GM23338 (cell line): ENCODE results near the gene DHX38. TPM values are rescaled to one million over a fixed set of nuclear protein-coding genes. Genes with fewer than 3 reads are reported as not detected.

Experiments used
- ATAC-seq: fragments of 200-7000 bp; cut with Tn5 transposase; 3 replicates; pipeline ENCODE4 v1.9.1; 2020
- DNase-seq: peaks from one replicate; pipeline ENCODE4 v3.0.0-alpha.2; 2015; ENCODE audit warnings: low spot score
- H2AFZ ChIP-seq: fragments of 200-600 bp; sonication (generic); 2 replicates; pipeline ENCODE4 v1.8.0; 2016; ENCODE audit warnings: antibody characterized with exemption, mild to moderate bottlenecking, moderate library complexity
- H3F3A ChIP-seq: fragments of 200-600 bp; sonication (generic); replicated peaks from 2 replicates; pipeline ENCODE4 v1.8.0; 2017; ENCODE audit warnings: antibody characterized with exemption, mixed run types, low read depth
- H3K27ac ChIP-seq: fragments of 200-600 bp; sonication (generic); 2 replicates; pipeline ENCODE4 v1.6.1; 2016; ENCODE audit warnings: low read depth
- H3K27me3 ChIP-seq: fragments of 200-600 bp; sonication (generic); 2 replicates; pipeline ENCODE4 v1.8.0; 2016; ENCODE audit warnings: mild to moderate bottlenecking, mixed run types, moderate library complexity; ENCODE audit not compliant: insufficient read depth
- H3K36me3 ChIP-seq: fragments of 200-600 bp; sonication (generic); 2 replicates; pipeline ENCODE4 v1.8.0; 2016; ENCODE audit warnings: mild to moderate bottlenecking; ENCODE audit not compliant: insufficient read depth
- H3K4me1 ChIP-seq: fragments of 200-600 bp; sonication (generic); 2 replicates; pipeline ENCODE4 v1.8.0; 2016; ENCODE audit warnings: mild to moderate bottlenecking, moderate library complexity; ENCODE audit not compliant: insufficient read depth
- H3K4me2 ChIP-seq: fragments of 200-600 bp; sonication (generic); 2 replicates; pipeline ENCODE4 v1.7.1; 2017; ENCODE audit warnings: mixed run types
- H3K4me3 ChIP-seq: fragments of 200-600 bp; sonication (generic); 2 replicates; pipeline ENCODE4 v1.6.1; 2016; ENCODE audit warnings: mixed run types
- H3K79me2 ChIP-seq: fragments of 200-600 bp; sonication (generic); replicated peaks from 2 replicates; pipeline ENCODE4 v1.8.0; 2017; ENCODE audit warnings: mild to moderate bottlenecking; ENCODE audit not compliant: insufficient read depth
- H3K9me2 ChIP-seq: fragments of 200-600 bp; sonication (generic); 2 replicates; pipeline ENCODE4 v1.8.0; 2017; ENCODE audit not compliant: insufficient read depth
- H4K20me1 ChIP-seq: fragments of 200-600 bp; sonication (generic); replicated peaks from 2 replicates; pipeline ENCODE4 v1.8.0; 2017; ENCODE audit warnings: mild to moderate bottlenecking; ENCODE audit not compliant: insufficient read depth
- H3K27ac Mint-ChIP-seq: 2 replicates; pipeline ENCODE4 v1.8.0; 2020; ENCODE audit warnings: inconsistent platforms, mild to moderate bottlenecking, moderate library complexity, mixed read lengths
- H3K27me3 Mint-ChIP-seq: 3 replicates; pipeline ENCODE4 v1.8.0; 2022; ENCODE audit warnings: low read depth, mild to moderate bottlenecking, moderate library complexity, mixed read lengths, inconsistent platforms; ENCODE audit not compliant: insufficient read depth, poor library complexity
- H3K36me3 Mint-ChIP-seq: 3 replicates; pipeline ENCODE4 v1.8.0; 2021; ENCODE audit warnings: low read depth, mild to moderate bottlenecking, inconsistent platforms, moderate library complexity, mixed read lengths
- H3K4me1 Mint-ChIP-seq: 3 replicates; pipeline ENCODE4 v1.8.0; 2020; ENCODE audit warnings: mild to moderate bottlenecking, inconsistent platforms, mixed read lengths
- H3K4me3 Mint-ChIP-seq: 3 replicates; pipeline ENCODE4 v1.8.0; 2021; ENCODE audit warnings: moderate library complexity, mild to moderate bottlenecking, inconsistent platforms, mixed read lengths
- H3K9me3 Mint-ChIP-seq: 3 replicates; pipeline ENCODE4 v1.8.0; 2020; ENCODE audit warnings: moderate library complexity, mild to moderate bottlenecking, inconsistent platforms, mixed read lengths
- CREB1 ChIP-seq: fragments of 250-450 bp; sonication (Bioruptor Pico); IDR thresholded peaks from 2 replicates; pipeline ENCODE4 v1.5.0; 2020; ENCODE audit warnings: low read depth, mild to moderate bottlenecking, moderate library complexity
- CTCF ChIP-seq, 2 experiments: fragments of 200-600 bp in 1 of 2; sonication (generic) in 1 of 2; conservative IDR thresholded peaks; 2 replicates each; pipeline versions ENCODE4 v1.5.1 to v1.6.1; 2016 to 2017; ENCODE audit warnings: antibody characterized with exemption in 2 of 2, low read depth in 2 of 2, mild to moderate bottlenecking in 2 of 2, moderate library complexity in 1 of 2
- EZH2 ChIP-seq: fragments of 200-600 bp; sonication (generic); IDR thresholded peaks from one replicate; pipeline ENCODE4 v1.8.0; 2017; ENCODE audit warnings: antibody characterized with exemption, mild to moderate bottlenecking, low read depth; ENCODE audit not compliant: unreplicated experiment
- EZH2phosphoT487 ChIP-seq: fragments of 200-600 bp; sonication (generic); IDR thresholded peaks from one replicate; pipeline ENCODE4 v1.8.1; 2018; ENCODE audit warnings: antibody characterized with exemption; ENCODE audit not compliant: unreplicated experiment
- NANOG ChIP-seq: IDR thresholded peaks from 2 replicates; pipeline ENCODE4 v1.6.1; 2016; ENCODE audit warnings: antibody characterized with exemption, borderline replicate concordance
- POLR2AphosphoS5 ChIP-seq: IDR thresholded peaks from 2 replicates; pipeline ENCODE4 v1.6.1; 2016; ENCODE audit warnings: antibody characterized with exemption, low read depth
- REST ChIP-seq: IDR thresholded peaks from one replicate; pipeline ENCODE4 v1.6.1; 2018; ENCODE audit warnings: antibody characterized with exemption; ENCODE audit not compliant: unreplicated experiment
- STAT1 ChIP-seq: IDR thresholded peaks from one replicate; pipeline ENCODE4 v1.6.1; 2016; ENCODE audit warnings: antibody characterized with exemption; ENCODE audit not compliant: unreplicated experiment
- ZNF114 ChIP-seq: fragments of 250-450 bp; sonication (Bioruptor Pico); IDR thresholded peaks from 2 replicates; pipeline ENCODE4 v1.5.0; 2020; ENCODE audit warnings: mild to moderate bottlenecking, moderate library complexity
- ZNF331 ChIP-seq: fragments of 250-450 bp; sonication (Bioruptor Pico); IDR thresholded peaks from 2 replicates; pipeline ENCODE4 v1.5.0; 2020; ENCODE audit warnings: low read depth, mild to moderate bottlenecking, moderate library complexity
- polyA plus RNA-seq: library from polyadenylated mRNA; unstranded; fragments of >200 nt; fragmentation: Nextera tagmentation; extraction: Ambion mirVana; gene quantifications from 2 replicates; pipeline ENCODE4 v1.2.1, GENCODE V29; 2016
- total RNA-seq: library from RNA; depleted of rRNA; stranded (reverse); fragments of >200 nt; shearing (Covaris generic); gene quantifications from 2 replicates; pipeline ENCODE4 v1.2.3, GENCODE V29; 2014
- TF ChIP-seq, protein P1 (sequence below): fragments of 250-450 bp; sonication (Bioruptor Pico); IDR thresholded peaks from 2 replicates; pipeline ENCODE4 v1.5.0; 2020; ENCODE audit warnings: mild to moderate bottlenecking, moderate library complexity

The DHX38 gene
- total and polyA plus RNA-seq, 2 experiments from 2014 or later = 31.4 to 46.4 TPM

- ATAC-seq (no peak), DNase-seq (no peak)
- no peaks in the 10 kb centered on the region for H3K27me3 ChIP-seq
- H3K36me3 Mint-ChIP-seq = no peaks in the 10 kb centered on the region
- H3K36me3 ChIP-seq = no peaks in the 10 kb centered on the region
- H3K9me3 Mint-ChIP-seq = no peaks in the 10 kb centered on the region
- no peaks in the 10 kb centered on the region for H3K9me2 ChIP-seq
- TF ChIP-seq STAT1 = no peak
- no peak for TF ChIP-seq CREB1 (CRISPR knock-in tag)
- TF ChIP-seq, protein P1, sequence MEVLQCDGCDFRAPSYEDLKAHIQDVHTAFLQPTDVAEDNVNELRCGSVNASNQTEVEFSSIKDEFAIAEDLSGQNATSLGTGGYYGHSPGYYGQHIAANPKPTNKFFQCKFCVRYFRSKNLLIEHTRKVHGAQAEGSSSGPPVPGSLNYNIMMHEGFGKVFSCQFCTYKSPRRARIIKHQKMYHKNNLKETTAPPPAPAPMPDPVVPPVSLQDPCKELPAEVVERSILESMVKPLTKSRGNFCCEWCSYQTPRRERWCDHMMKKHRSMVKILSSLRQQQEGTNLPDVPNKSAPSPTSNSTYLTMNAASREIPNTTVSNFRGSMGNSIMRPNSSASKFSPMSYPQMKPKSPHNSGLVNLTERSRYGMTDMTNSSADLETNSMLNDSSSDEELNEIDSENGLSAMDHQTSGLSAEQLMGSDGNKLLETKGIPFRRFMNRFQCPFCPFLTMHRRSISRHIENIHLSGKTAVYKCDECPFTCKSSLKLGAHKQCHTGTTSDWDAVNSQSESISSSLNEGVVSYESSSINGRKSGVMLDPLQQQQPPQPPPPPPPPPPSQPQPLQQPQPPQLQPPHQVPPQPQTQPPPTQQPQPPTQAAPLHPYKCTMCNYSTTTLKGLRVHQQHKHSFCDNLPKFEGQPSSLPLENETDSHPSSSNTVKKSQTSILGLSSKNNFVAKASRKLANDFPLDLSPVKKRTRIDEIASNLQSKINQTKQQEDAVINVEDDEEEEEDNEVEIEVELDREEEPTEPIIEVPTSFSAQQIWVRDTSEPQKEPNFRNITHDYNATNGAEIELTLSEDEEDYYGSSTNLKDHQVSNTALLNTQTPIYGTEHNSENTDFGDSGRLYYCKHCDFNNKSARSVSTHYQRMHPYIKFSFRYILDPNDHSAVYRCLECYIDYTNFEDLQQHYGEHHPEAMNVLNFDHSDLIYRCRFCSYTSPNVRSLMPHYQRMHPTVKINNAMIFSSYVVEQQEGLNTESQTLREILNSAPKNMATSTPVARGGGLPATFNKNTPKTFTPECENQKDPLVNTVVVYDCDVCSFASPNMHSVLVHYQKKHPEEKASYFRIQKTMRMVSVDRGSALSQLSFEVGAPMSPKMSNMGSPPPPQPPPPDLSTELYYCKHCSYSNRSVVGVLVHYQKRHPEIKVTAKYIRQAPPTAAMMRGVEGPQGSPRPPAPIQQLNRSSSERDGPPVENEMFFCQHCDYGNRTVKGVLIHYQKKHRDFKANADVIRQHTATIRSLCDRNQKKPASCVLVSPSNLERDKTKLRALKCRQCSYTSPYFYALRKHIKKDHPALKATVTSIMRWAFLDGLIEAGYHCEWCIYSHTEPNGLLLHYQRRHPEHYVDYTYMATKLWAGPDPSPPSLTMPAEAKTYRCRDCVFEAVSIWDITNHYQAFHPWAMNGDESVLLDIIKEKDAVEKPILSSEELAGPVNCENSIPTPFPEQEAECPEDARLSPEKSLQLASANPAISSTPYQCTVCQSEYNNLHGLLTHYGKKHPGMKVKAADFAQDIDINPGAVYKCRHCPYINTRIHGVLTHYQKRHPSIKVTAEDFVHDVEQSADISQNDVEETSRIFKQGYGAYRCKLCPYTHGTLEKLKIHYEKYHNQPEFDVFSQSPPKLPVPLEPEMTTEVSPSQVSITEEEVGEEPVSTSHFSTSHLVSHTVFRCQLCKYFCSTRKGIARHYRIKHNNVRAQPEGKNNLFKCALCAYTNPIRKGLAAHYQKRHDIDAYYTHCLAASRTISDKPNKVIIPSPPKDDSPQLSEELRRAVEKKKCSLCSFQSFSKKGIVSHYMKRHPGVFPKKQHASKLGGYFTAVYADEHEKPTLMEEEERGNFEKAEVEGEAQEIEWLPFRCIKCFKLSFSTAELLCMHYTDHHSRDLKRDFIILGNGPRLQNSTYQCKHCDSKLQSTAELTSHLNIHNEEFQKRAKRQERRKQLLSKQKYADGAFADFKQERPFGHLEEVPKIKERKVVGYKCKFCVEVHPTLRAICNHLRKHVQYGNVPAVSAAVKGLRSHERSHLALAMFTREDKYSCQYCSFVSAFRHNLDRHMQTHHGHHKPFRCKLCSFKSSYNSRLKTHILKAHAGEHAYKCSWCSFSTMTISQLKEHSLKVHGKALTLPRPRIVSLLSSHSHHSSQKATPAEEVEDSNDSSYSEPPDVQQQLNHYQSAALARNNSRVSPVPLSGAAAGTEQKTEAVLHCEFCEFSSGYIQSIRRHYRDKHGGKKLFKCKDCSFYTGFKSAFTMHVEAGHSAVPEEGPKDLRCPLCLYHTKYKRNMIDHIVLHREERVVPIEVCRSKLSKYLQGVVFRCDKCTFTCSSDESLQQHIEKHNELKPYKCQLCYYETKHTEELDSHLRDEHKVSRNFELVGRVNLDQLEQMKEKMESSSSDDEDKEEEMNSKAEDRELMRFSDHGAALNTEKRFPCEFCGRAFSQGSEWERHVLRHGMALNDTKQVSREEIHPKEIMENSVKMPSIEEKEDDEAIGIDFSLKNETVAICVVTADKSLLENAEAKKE (CRISPR knock-in tag) = no peak
- no peak for TF ChIP-seq ZNF114 (CRISPR knock-in tag)
- TF ChIP-seq EZH2 = no peak
- TF ChIP-seq NANOG = no peak
- no peak for TF ChIP-seq ZNF331 (CRISPR knock-in tag)
- TF ChIP-seq POLR2AphosphoS5 = no peak
- no peak for TF ChIP-seq REST
- no peak for TF ChIP-seq CTCF (conservative IDR thresholded peaks at IDR 0.05; ENCODE audit: low read depth in 2 of 2)
- TF ChIP-seq EZH2phosphoT487 = no peak
- H3K4me3 Mint-ChIP-seq = no peak overlapping the region
- H3K4me1 Mint-ChIP-seq = peaks cover 5% of the 10 kb centered on the region; the same call in 2 of the 3 replicates
- H4K20me1 ChIP-seq = no peaks in the 10 kb centered on the region
- no peak overlapping the region for H2AFZ ChIP-seq
- no peak overlapping the region for H3K4me3 ChIP-seq
- H3K4me2 ChIP-seq = no peak overlapping the region
- H3K79me2 ChIP-seq = no peaks in the 10 kb centered on the region
- no peak overlapping the region for H3K27ac Mint-ChIP-seq
- H3K4me1 ChIP-seq = no peaks in the 10 kb centered on the region
- no peaks in the 10 kb centered on the region for H3F3A ChIP-seq
- no peak overlapping the region for H3K27ac ChIP-seq
- H3K27me3 Mint-ChIP-seq = peaks cover 4% of the 10 kb centered on the region
Observed at GRCh38 chr16:72139908-72140307, 46.3 kb downstream of the DHX38 start.
